Hematopoietic multipotent progenitor cell treated with erythropoietin and hydrocortisone succinate and interleukin-3 and kit ligand, for 17 days (in vitro differentiated cells): ENCODE data around the gene RPL36.
"Not testable (repeated sequence)": the region's sequence is repeated elsewhere in the genome, so short reads cannot be mapped to it uniquely, and the experiment has no call there.

Experiments
- DNase-seq: peaks from one replicate; pipeline ENCODE4 v3.0.0-alpha.2; 2015; ENCODE audit warnings: low spot score

The RPL36 gene

DNA sequence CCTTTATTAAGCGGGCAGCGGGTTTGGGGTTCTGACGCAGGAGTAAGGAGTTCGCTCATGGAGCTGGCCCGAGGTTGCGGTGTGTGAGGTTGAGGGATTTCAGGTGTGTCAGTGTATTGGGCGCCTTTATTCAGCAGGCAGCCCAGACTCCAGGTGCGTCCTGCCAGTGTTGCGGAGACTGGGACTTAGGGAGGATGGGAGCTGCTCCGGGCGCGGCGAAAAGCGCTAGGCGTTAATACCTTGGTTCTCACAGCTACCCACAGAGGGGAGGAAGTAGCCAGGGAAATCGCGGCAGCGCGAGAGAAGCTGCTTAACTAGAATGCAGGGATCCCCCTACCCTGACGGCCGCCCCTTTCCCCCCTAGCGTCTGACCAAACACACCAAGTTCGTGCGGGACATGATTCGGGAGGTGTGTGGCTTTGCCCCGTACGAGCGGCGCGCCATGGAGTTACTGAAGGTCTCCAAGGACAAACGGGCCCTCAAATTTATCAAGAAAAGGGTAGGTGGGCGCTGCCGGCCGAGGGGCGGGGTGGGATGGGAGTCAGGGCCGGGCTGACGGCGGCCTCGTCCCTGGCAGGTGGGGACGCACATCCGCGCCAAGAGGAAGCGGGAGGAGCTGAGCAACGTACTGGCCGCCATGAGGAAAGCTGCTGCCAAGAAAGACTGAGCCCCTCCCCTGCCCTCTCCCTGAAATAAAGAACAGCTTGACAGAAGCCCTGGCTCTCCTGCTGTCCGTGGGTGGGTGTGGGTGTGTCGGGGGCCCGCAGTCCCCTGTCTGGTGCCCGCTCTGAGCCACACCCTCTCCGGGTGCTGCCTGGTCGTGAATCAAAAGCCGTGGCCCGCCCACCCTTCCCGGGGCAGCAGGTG, 1.1 kb downstream of the RPL36 start:
- no peak for DNase-seq

DNA sequence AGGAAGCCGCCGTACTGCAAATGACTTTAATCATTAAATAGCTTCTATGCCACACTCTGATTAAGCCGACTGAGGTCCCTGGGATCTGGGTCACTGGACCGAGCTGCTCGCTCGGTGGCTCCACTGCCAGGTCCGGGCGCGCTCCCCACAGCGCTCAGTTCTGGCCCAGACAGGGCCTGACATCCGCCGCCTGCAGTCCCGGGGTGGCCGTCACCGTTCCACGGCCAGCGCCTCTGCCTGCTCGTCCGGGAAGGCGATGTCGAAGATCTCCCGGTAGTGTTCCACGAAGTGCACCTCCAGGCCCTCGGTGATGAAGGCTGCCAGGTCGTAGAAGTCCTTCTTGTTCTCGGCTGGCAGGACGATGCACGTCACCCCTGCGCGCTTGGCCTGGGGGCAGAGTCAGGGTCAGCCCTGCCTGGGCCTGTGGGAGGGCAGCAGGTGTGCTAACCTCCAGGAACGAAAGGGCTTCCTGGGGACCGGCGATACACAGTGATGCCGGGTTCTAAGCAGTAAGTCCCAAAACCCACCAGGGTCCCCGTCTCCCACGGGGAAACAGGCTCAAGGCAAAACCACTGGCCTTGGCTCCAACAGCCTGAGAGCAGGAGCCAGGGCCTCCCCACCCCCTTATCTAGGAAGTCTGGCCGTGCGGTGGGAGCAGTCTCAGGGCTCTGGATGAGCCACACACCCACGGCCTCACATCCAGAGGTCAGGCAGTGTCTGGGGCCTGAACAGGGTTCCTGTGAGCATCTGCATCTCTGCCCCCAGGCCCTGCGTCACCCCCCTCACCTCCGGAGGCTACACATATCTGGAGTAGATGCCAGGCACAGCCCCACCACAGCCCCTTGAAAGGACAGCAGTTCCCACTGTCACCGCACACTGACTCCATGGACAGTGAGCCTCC, 2.0 kb downstream of the RPL36 start:
- DNase-seq, result no peak

DNA sequence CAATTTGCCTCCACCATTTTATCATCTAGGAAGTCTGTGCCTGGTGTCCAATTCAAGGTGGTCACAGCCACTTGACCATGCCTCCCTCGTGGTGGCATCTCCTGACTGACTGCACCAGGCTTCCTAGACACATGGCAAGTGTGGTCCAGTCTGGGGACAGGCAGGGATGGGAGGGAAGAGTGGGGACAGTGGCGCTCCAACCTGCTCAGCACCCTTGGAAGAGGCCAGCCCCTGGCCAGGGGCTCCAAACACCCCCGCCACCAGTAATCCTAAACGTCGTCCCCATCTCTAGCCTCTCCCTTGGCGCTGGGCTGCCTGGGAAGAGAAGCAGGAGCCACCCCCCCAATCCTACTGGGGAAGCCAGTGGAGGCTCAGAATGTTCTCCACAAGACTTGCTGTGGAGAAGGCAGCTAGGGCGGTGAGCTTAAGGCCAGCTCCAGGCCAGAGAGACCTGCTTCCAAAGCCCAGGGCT, 2.7 kb downstream of the RPL36 start:
- DNase-seq, result no peak

DNA sequence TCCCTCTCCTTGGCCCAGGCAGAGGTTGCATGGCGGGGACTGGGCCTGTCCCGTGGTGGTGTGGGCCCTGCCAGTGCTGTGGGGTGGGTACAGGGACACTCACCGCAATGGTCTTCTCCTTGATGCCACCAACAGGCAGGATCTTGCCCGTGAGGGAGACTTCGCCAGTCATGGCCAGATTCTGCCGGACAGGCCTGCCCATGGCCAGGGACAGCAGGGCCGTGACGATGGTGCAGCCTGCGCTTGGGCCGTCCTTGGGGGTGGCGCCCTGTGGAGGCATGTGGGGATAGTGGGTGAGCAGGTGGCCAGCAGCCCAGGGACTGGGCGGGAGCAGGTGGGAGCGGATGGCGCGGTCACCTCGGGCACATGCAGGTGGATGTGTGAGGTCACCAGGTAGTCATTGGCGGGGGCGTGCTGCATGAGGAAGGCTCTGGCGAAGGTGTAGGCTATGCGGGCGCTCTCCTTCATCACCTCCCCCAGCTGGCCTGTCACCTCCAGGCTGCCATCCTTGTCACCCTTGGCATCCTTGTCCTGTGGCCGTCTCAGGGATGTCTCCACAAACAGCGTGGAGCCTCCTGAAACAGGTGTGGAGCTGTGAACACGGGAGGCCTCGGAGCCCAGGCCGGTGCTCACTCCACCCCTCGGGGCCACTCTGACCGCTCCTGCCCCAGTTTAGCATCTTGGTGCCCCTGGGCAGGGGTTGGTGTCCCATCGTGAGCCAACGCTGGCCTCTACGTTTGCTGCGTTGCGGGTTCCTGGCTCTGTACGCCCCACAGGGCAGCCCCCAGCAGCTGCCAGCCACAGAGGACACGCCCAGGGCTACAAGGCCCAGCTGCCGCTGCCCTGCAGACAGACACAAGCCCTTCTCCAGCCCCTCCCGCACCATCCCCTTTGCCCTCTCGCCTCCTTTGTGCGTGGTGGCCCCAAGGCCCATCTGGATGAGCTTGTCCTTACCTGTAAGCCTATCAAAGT, 3.4 kb downstream of the RPL36 start:
- DNase-seq, result no peak

DNA sequence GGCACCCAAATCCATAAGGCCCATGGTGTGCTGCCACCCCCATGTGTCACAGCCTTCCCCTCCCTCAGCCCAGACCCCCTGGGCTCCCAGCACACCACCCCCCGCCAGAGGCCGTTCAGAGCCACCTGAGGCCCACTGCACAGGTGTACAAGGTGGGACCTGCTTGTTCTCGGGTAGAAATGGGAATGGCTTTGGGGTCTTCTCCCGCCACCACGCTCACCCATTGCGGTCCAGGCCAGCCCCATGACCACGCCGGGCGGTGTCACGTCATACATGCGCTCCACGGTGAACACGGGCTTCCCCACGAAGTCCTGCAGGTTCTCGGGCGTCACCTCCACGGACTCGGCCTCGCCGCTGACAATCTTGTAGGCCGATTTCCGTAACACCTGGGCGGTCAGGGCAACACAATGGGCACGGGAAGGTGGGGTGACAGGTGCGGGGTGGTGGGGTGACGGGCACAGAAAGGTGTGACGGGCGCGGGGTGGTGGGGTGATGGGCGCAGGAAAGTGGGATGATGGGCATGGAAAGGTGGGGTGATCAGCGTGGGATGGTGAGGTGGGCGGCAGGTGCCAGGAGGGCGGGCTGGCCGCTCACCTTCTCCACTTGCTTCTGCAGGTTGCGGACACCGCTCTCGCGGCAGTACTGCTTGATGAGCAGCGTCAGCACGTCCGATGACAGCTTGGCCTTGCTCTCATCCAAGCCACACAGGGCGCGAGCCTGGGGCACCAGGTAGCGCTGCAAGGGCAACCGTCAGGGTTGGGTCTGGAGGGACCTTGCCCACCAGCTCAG, 4.3 kb downstream of the RPL36 start:
- no peak for DNase-seq

DNA sequence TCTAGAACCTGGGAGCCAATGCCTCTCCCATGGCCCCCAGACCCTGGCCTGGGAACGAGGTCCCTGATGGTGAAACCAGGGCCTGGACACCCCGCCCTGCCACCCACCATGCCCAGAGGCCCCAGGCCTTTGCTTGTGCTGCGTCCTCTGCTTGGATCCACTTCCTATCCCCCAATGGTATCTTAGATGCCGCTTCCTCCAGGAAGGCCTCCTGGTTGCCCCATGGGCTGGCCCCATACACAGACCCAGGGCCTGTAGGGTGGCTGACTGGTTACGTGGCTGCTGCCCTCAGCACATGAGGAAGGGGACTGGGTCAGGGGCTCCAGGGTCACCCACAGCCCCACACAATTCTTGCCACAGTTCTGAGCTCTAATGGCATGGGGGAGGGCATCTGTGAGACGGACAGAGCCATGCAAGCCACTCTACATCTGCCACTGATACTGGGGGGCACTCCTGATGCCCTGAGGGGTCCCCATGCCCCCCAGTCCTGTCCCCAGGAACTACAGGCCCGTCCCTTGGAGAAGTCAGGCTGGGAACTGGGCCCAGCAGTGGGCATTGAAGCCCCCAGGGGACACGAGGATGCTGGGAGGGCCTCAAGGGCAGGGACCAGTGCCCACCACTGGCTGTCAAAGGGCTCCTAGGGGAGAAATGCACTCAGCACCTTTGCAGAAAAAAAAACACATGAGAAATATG, 5.0 kb downstream of the RPL36 start:
- no peak for DNase-seq

DNA sequence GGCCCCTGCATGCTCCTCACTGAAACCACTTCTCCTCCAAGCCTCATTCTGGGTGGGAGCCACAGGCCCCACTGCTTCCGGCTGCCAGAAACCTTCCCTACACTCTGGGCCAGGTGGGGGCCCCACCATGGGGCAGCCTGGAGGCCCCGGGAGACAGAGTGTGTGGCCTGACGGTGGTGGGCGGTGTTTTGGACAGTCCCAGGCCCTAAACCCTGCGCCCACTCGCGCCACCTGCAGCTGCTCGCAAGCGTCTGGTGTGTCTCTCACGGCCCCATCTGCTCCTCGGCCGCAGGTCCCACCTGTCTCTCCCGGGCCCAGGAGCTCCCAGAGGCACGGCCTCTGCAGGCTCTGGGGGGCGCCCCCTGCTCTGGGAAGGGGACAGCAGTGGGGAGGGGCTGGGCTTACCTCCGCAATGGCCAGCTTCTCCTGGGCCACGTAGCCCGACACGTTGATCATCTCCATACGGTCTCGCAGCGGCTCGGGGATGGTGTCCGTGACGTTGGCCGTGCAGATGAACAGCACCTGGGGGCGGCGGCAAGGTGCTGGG, 5.6 kb downstream of the RPL36 start:
- DNase-seq, result no peak

DNA sequence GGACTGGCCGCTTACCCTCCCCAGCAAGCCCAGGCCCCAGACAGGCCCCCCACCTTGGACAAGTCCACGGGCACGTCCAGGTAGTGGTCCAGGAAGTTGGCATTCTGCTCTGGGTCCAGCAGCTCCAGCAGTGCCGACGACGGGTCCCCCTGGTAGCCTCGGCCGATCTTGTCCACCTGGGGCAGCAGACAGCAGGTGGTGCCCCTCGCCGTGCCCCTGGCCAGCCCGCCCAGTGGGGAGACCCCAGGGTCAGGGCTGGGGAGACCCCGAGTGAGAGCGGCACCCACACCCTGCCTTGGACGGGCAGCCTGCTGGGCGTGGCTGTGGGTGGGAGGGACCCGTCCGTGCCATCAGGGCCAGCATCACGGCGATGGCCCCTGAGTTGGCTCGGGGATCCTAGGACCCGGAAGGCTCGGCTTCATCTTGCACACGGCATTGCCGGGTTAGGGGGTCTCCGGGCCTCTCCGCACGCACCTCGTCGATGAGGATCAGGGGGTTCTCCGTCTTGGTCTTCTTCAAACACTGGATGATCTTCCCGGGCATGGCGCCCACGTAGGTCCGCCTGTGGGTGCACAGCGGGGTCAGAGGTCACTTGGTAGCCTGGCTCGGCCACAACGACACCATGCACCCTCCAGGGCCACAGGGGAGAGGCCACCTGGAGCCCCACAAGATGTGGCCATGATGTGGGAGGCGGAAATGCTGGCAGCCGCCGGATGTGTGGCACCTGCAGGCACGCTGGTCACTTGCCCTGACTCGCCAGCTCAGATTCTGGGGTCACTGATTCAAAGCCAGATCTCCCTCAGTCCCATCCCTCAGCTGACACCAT, 6.3 kb downstream of the RPL36 start:
- DNase-seq, result no peak

DNA sequence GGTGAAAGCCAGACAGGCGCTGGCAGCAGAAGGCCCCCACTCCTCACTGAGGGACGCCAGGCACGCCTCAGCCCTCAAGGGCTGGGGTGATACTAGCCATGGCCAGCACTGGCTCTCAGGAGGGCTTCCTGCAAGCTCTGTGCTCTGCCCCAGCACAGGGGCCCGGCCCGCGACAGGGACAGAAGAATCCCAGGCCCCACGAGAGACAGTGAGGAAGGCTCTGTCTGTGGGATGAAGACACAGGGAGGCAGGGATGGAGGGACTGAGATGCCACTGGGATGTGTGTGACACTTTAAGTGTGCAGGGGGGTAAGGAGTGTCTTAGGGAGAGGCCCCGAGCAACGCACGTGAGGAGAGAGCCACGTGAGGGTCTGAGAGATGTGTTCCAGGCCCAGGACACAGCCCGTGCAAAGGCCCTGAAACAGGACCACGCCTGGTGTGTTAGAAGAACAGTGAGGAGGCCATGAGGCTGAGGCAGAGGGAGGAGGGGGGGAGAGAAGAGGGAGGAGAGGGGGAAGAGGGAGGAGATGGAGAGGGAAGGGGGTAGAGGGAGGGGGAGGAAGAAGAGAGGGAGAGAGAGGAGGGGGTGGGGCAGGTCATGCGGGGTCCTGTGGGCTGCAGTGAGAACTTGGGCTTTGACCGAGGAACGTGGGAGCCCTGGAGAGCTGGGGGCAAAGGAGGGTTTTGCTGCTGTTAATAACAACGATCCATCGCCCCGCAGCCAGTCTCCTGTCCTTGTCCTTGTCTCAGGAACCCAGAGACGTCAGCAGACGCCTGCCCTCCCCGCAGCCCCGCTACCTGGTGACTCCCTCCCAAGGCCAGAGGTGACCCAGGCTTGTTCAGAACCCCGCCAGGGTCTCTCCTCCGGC, 7.2 kb downstream of the RPL36 start:
- DNase-seq, result no peak

DNA sequence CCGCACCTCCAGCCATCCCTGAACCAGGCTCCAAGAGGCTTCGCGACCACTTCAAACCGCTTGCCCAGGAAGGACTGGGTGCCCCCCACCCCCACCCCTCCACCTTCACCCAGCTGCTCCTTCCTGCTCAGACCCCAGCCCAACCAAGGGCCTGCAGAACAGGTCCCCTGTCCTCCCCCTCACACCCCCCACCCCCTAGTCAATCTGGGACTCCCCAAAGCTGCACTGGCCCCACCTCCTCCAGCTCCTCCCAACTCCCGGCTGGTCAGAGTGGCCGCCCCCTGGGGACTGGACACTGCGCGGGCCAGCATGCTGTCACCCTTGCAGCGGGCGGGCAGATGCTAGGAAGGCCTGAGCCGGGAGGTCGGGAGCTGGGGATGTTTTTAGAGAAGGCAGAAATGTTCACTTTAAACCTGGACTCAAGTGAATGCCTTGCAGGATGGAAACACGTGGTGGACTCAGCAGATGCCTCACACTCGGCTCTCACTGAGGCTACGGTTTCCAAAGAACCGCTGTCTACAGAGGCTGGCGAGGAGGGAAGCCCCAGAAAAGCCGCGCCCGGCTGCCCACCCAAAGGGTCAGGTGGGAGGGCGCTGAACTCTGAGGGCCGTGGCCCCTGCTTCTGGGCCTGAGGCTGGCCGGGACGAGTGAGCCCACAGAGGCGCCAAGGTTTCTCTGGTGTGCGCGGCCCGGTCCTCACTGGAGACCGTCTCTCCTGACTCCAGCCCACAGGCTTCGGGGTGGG, 8.0 kb downstream of the RPL36 start:
- DNase-seq, result no peak

DNA sequence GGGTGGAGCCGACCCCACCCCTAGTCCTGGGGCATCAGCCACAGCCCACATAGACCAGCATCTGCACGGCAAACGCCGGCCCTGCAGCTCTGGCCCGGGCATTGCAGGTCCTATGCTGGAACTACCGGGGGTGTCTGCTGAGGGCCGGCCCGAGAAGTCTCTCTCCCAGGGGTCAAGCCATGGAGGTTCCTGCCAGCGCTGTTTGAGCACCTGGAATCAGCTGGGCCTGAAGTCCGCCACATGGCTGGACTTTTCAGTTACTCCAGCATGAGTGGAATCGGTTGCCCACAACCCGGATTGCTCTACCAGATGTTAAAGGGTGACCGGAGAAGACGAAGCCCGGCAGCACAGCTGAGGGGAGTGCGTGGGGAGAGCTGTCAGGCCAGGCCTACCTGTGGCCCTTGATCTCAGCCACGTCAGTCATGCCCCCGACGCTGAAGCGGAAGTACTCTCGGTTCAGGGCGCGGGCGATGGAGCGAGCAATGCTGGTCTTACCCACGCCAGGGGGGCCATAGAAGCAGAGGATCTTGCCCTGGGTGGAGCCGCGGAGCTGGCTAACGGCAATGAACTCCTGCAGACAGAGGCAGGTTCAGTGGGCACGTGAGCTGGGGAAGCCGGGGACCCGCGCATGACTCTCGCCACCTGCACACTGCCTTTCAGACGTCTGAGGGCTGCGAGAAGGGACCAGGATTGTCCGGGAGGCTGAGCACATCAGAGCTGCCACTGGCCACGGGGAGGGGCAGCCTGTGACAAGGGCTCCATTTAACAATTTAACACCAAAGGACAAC, 8.7 kb downstream of the RPL36 start:
- DNase-seq, result no peak

DNA sequence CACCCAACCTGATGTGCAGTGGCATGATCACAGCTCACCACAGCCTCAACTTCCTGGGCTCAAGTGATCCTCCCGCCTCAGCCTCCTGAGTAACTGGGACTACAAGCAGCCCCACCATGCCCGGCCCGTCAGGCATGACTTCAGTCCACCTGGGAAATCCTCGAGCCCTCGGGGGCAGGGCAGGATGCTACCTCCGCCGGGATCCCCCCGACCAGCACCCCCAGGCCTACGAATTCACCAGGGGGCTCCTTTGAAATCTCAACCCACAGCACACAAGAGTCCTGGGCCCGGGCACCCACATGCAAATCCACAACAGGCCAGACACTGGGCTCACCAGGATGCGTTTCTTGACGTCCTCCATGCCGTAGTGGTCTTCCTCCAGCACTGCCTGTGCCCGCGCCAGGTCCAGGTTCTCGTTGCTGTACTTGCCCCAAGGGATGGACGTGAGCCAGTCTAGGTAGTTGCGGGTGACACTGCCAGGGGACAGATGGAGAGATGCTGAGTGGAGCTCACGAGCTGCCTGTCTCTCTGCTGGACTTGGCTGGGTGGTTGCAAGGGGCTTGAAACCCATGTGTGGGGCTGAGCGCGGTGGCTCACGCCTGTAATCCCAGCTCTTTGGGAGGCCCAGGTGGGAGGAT, 10.5 kb downstream of the RPL36 start:
- no peak for DNase-seq

DNA sequence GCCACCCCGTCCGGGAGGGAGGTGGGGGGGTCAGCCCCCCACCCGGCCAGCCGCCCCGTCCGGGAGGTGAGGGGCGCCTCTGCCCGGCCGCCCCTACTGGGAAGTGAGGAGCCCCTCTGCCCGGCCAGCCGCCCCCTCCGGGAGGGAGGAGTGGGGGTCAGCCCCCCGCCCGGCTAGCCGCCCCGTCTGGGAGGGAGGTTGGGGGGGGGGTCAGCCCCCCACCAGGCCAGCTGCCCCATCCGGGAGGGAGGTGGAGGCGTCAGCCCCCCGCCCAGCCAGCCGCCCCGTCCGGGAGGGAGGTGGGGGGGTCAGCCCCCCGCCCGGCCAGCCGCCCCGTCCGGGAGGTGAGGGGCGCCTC, 11.9 kb downstream of the RPL36 start:
- not testable (repeated sequence) for DNase-seq

DNA sequence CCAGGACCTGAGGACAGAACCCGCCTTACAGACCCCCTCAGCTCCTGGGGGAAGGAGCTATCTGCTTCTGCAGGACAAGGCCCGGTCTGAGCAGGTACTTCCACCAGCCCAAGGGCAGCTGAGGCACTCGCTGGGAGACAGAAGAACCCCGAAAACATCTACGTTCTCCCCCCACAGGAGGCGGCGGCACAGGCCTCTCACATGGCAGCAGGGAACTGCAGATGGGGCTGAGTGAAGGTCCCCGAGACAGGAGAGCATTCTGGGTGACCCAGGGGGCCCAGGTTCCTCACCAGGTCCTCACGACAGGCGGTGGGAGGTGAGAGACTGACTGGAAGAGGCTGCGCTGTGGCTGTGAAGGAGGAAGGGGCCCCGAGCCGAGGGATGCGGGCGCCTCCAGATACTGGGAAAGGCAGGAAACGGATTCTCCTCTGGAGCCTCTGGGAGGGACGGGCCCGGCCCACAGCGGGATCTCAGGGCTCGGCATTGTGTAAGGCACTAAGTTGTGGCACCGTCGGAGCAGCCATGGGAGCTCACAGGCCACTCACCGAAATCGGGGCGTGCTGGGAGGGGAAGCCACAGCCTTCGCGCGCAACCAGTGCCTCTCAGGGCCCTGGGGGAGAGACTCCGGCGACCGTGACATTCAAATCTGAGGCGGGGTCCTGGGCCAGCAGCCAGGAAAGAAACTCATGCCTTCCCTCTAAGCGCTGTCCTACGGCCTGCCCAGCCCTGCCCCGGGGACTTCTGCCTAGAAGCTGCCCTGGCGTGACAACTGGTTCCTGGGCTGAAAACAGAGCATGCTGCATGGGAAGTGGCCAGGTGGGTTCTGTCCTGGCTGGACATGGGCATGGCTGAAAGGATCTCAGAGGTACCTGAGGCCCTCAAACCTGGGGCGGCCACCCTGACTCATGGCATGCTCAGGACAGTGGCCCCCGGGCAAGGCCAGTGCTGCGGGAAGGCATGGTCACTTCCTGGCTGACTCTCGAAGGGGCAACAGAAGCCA, 14.0 kb downstream of the RPL36 start:
- DNase-seq, result no peak

DNA sequence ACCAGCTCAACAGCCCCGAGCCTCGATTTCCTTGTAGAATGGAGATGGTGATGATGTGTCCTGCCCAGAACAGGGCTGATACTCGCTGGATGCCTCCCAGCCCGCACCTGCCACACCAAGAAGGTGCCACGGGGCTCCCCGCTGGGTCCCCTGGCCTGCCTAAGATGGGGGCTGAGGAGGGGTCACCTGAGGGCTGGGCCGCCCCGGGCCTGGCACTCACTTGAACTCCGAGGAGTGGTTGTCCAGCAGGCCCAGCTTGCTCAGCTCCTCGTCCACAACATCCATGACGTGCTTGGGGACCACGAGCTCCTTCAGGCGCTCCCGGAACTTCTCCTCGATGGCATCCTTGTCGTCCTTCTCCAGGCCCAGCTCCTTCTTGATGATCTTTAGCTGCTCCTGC, 15.5 kb downstream of the RPL36 start:
- no peak for DNase-seq
